ENCODE data around the gene HINT2.

GRCh38 chr9:35776018-35776417, 38.8 kb downstream of the HINT2 start:
- TF ChIP-seq CTCF (conservative IDR thresholded peaks at IDR 0.05; ENCODE audit: low read depth, low read length) = no peak
- TF ChIP-seq EZH2 (IDR thresholded peaks at IDR 0.05; ENCODE audit: low read length, unreplicated experiment) = no peak
- TF ChIP-seq EZH2phosphoT487 (IDR thresholded peaks at IDR 0.05; ENCODE audit: borderline replicate concordance, low read length) = no peak
